Erythroblast (primary cell): Measurements from ENCODE around the gene CPNE5.

Experiments used
- DNase-seq, 2 experiments: peaks; one replicate each; lab custom pipeline; 2025; lab: John Stamatoyannopoulos, UW
- GATA1 ChIP-seq: IDR thresholded peaks from 2 replicates; pipeline ENCODE4 v1.6.1; 2011; ENCODE audit warnings: low read depth, mild to moderate bottlenecking, control low read depth, low read length, moderate library complexity
- POLR2A ChIP-seq: IDR thresholded peaks from 2 replicates; pipeline ENCODE4 v1.6.1; 2011; ENCODE audit warnings: mild to moderate bottlenecking, low read length

The CPNE5 gene

GRCh38 chr6:36701401-36701991 is 137.7 kb downstream of the CPNE5 start:
- TF ChIP-seq POLR2A (no peak), GATA1 (no peak)
- no peak for DNase-seq

- TF ChIP-seq GATA1 (no peak), POLR2A (no peak)
- DNase-seq, result no peak
Measured at GRCh38 chr6:36700831-36701230, 138.4 kb downstream of the CPNE5 start.

- DNase-seq, result no peak
- no peak for TF ChIP-seq POLR2A
- TF ChIP-seq GATA1, result no peak
Measured at GRCh38 chr6:36700071-36700812, 139.0 kb downstream of the CPNE5 start.

- TF ChIP-seq GATA1, result no peak
- TF ChIP-seq POLR2A, result no peak
- no peak for DNase-seq
Measured at GRCh38 chr6:36699348-36699747, 139.9 kb downstream of the CPNE5 start.

GRCh38 chr6:36698871-36699271 is 140.4 kb downstream of the CPNE5 start:
- DNase-seq, result no peak
- TF ChIP-seq GATA1, result no peak
- no peak for TF ChIP-seq POLR2A

- no peak for DNase-seq
- TF ChIP-seq GATA1 (no peak), POLR2A (no peak)
Measured at GRCh38 chr6:36698196-36698595, 141.0 kb downstream of the CPNE5 start.

- no peak for DNase-seq
- TF ChIP-seq GATA1, result no peak
- no peak for TF ChIP-seq POLR2A
Measured at GRCh38 chr6:36697481-36697903, 141.8 kb downstream of the CPNE5 start, which contains the start of gene RAB44. Gene RAB44, plus strand, starts transcription at chr6:36697826. Its CDS starts 6,410 bp downstream, at chr6:36704236.

- TF ChIP-seq POLR2A, result no peak
- TF ChIP-seq GATA1, result no peak
- DNase-seq, result no peak
Measured at GRCh38 chr6:36695414-36695813, 143.8 kb downstream of the CPNE5 start.

GRCh38 chr6:36694616-36695015 is 144.6 kb downstream of the CPNE5 start:
- TF ChIP-seq POLR2A, result no peak
- DNase-seq, result no peak

- DNase-seq, result no peak
- TF ChIP-seq GATA1 (no peak), POLR2A (no peak)
Measured at GRCh38 chr6:36692861-36693702, 146.2 kb downstream of the CPNE5 start.

GRCh38 chr6:36692220-36692619 is 147.0 kb downstream of the CPNE5 start:
- TF ChIP-seq GATA1 (no peak), POLR2A (no peak)
- DNase-seq, result no peak

- DNase-seq, result no peak
- TF ChIP-seq POLR2A (no peak), GATA1 (no peak)
Measured at GRCh38 chr6:36691612-36692011, 147.6 kb downstream of the CPNE5 start.

- no peak for TF ChIP-seq GATA1
- no peak for DNase-seq
Measured at GRCh38 chr6:36691011-36691410, 148.2 kb downstream of the CPNE5 start.
